Measurements from ENCODE around the gene ALDH3B1.

GRCh38 chr11:68065841-68066240, 55.7 kb downstream of the ALDH3B1 start:
- TF ChIP-seq, protein P1, sequence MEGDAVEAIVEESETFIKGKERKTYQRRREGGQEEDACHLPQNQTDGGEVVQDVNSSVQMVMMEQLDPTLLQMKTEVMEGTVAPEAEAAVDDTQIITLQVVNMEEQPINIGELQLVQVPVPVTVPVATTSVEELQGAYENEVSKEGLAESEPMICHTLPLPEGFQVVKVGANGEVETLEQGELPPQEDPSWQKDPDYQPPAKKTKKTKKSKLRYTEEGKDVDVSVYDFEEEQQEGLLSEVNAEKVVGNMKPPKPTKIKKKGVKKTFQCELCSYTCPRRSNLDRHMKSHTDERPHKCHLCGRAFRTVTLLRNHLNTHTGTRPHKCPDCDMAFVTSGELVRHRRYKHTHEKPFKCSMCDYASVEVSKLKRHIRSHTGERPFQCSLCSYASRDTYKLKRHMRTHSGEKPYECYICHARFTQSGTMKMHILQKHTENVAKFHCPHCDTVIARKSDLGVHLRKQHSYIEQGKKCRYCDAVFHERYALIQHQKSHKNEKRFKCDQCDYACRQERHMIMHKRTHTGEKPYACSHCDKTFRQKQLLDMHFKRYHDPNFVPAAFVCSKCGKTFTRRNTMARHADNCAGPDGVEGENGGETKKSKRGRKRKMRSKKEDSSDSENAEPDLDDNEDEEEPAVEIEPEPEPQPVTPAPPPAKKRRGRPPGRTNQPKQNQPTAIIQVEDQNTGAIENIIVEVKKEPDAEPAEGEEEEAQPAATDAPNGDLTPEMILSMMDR (conservative IDR thresholded peaks at IDR 0.05; ENCODE audit: low read length) = no peak
- no peak for TF ChIP-seq EZH2phosphoT487 (IDR thresholded peaks at IDR 0.05; ENCODE audit: borderline replicate concordance)
